ENCODE measurements around the gene NAT9.

NAT9 gene

GRCh38 chr17:74779948-74780400 is 3.8 kb upstream of the NAT9 start:
- DNase-seq (ENCODE audit: low read depth) = no peak

- DNase-seq (ENCODE audit: low read depth) = no peak
These were observed 3.4 kb upstream of the NAT9 start for GRCh38 chr17:74779501-74779900.

- DNase-seq (ENCODE audit: low read depth) = no peak
These were observed 2.8 kb upstream of the NAT9 start for GRCh38 chr17:74778960-74779359.

- no peak for DNase-seq (ENCODE audit: low read depth)
These were observed 1.9 kb upstream of the NAT9 start for GRCh38 chr17:74777901-74778515.

GRCh38 chr17:74776990-74777389 is 845 bp upstream of the NAT9 start:
- DNase-seq (ENCODE audit: low read depth) = no peak

GRCh38 chr17:74775409-74776043 is 619 bp downstream of the NAT9 start:
- DNase-seq (ENCODE audit: low read depth) = no peak

- no peak for DNase-seq (ENCODE audit: low read depth)
These were observed 2.3 kb downstream of the NAT9 start for GRCh38 chr17:74773871-74774286.

GRCh38 chr17:74773414-74773813 is 2.7 kb downstream of the NAT9 start:
- DNase-seq (ENCODE audit: low read depth) = no peak

- DNase-seq (ENCODE audit: low read depth) = no peak
These were observed 4.1 kb downstream of the NAT9 start for GRCh38 chr17:74772053-74772452.

- no peak for DNase-seq (ENCODE audit: low read depth)
These were observed 4.7 kb downstream of the NAT9 start for GRCh38 chr17:74771319-74771914.

GRCh38 chr17:74770498-74771318 is 5.4 kb downstream of the NAT9 start:
- DNase-seq (ENCODE audit: low read depth) = no peak

GRCh38 chr17:74769856-74770497 is 6.2 kb downstream of the NAT9 start:
- DNase-seq (ENCODE audit: low read depth) = no peak

GRCh38 chr17:74769266-74769855 is 6.8 kb downstream of the NAT9 start:
- no peak for DNase-seq (ENCODE audit: low read depth)

GRCh38 chr17:74768763-74769114 is 7.4 kb downstream of the NAT9 start:
- no peak for DNase-seq (ENCODE audit: low read depth)

- DNase-seq (ENCODE audit: low read depth) = no peak
These were observed 7.9 kb downstream of the NAT9 start for GRCh38 chr17:74768069-74768762.

- DNase-seq (ENCODE audit: low read depth) = no peak
These were observed 9.0 kb downstream of the NAT9 start for GRCh38 chr17:74767111-74767516.

GRCh38 chr17:74766413-74766812 is 9.7 kb downstream of the NAT9 start:
- no peak for DNase-seq (ENCODE audit: low read depth)

GRCh38 chr17:74764751-74765286 is 11.3 kb downstream of the NAT9 start:
- DNase-seq (ENCODE audit: low read depth) = no peak

- DNase-seq (ENCODE audit: low read depth) = no peak
These were observed 12.4 kb downstream of the NAT9 start for GRCh38 chr17:74763565-74764387.

- no peak for DNase-seq (ENCODE audit: low read depth)
These were observed 14.2 kb downstream of the NAT9 start for GRCh38 chr17:74761931-74762330.

Measured in HS-27A (cell line).